ENCODE results near the gene ADAMTS17. TPM values are rescaled to one million over a fixed set of nuclear protein-coding genes. Genes with fewer than 3 reads are reported as not detected.

ADAMTS17 gene
- total and polyA plus RNA-seq, 3 donors from 2014 or later: 6.8 to 17.8 (median 12.4) TPM

DNA sequence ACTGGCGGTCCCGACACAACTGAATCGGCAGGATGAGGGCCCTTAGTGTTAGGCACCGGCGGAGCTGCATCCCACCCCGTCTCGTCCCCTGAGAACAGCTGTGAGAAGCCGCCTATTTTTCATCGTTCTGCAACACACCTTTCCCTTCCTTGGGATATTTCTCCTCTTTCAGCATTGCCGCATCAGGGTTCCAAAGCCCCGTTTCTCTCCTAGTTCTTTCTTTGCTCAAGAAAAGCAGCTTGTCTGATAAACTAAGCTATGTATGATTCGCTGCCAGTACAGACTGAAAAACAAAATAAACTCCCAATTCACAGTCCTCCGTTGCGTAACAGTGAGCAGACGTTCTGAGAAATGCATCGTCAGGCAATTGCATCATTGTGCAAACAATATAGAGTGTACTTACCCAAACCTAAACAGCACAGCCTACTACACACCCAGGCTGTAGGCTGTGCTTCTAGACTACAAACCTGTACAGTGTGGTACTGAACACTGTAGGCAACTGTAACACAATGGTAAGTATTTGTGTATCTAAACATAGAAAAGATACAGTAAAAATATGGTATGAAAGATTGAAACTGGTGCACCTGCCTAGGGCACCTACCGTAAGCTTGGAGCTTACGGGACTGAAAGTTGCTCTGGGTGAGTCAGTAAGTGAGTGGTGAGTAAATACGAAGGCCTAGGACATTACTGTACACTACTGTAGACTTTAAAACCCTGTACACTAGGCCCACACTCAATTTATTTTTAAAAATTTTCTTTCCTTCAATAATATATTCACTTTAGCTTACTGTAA lies 8.9 kb upstream of the ADAMTS17 start:
- H3K4me3 ChIP-seq: peak overlapping the region; percentile 73 to 81
- peaks cover 5% of the 10 kb centered on the region for H3K4me1 ChIP-seq
- intact Hi-C loops (cut with DNase I; ENCODE audit: low total_unique reads): no loop called here
- DNase-seq: no peak
- WGBS, 2 donors: 32 to 33% methylated on average over 19 of the region's 19 CpGs
- no peaks in the 10 kb centered on the region for H3K36me3 ChIP-seq (ENCODE audit: low read depth, missing control alignments)
- TF ChIP-seq, protein P1, sequence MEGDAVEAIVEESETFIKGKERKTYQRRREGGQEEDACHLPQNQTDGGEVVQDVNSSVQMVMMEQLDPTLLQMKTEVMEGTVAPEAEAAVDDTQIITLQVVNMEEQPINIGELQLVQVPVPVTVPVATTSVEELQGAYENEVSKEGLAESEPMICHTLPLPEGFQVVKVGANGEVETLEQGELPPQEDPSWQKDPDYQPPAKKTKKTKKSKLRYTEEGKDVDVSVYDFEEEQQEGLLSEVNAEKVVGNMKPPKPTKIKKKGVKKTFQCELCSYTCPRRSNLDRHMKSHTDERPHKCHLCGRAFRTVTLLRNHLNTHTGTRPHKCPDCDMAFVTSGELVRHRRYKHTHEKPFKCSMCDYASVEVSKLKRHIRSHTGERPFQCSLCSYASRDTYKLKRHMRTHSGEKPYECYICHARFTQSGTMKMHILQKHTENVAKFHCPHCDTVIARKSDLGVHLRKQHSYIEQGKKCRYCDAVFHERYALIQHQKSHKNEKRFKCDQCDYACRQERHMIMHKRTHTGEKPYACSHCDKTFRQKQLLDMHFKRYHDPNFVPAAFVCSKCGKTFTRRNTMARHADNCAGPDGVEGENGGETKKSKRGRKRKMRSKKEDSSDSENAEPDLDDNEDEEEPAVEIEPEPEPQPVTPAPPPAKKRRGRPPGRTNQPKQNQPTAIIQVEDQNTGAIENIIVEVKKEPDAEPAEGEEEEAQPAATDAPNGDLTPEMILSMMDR (IDR thresholded peaks at IDR 0.05): no peak
- TF ChIP-seq POLR2A (IDR thresholded peaks at IDR 0.05): no peak
- H3K27ac ChIP-seq: peak overlapping the region; percentile 84 to 90
- H3K27me3 ChIP-seq: no peaks in the 10 kb centered on the region
- no peaks in the 10 kb centered on the region for H3K9me3 ChIP-seq

DNA sequence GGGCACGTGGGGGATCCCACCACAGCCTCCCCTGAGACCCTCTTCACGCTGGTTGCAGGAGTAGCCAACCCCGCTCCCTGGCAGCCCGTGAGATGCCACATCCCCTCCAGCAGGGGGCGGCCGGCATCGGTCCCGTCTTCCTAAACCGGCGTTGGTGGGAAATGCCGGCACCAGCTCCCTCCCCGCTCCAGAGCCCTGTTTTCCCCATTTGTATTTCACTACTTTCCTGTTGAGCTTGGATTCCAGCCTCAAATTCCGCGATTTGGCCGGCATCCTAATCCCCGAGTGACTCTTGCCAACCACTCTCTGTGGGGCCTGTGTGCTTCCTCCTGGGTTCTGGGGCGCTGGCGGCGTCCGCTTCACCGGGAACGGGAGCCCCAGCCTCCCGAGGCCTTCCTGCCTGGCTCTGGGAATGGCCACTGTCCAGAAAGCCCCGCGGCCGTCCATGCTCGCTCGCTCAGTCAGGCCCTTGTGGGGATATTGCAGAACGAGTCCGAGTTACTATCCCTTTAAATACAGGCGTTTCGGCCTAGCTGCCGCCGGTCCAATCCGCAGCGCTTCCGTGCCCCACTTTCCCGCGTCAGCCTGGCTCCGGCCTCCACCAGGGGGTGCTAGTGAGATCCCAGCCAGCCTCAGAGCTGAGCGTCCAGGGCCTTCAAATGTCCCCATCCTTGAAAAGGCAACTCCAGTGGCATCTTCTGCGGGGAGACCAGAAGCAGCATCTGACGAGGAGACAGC lies 8.1 kb upstream of the ADAMTS17 start:
- TF ChIP-seq, protein P1 (IDR thresholded peaks at IDR 0.05): peak; percentile 85 to 97 (median 91)
- no peak for TF ChIP-seq POLR2A (IDR thresholded peaks at IDR 0.05)
- intact Hi-C loops (cut with DNase I; ENCODE audit: low total_unique reads): loop anchor here (10.0 kb wide), 1 partner anchor 225 kb away; no protein-coding TSS in a partner anchor
- 1% methylated on average over 23 to 43 of the region's 43 CpGs for WGBS, 2 donors

DNA sequence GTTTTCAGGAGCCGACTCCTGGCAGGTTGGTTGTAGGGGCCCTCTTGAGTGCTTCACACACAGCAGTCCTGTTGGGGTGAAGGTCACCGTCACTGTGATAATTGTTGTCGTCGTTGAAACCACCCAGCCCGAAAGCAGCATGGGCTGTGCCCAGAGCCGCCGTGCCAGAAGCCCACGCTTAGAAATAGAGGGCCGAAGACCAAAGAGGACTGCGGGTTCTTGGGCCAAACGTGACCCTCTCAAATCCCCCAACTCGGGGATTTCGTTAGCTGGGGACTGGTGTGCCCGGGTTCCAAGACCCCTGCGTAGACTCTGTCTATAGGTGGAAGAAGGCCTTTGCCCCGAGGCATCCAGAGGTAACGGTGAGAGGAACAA lies 7.5 kb upstream of the ADAMTS17 start:
- H3K4me1 ChIP-seq: peaks cover 5% of the 10 kb centered on the region
- DNase-seq: no peak
- no peaks in the 10 kb centered on the region for H3K36me3 ChIP-seq (ENCODE audit: low read depth, missing control alignments)
- H3K27ac ChIP-seq: peak overlapping the region; percentile 84 to 90
- no peak for TF ChIP-seq POLR2A (IDR thresholded peaks at IDR 0.05)
- TF ChIP-seq, protein P1 (IDR thresholded peaks at IDR 0.05): no peak
- intact Hi-C loops (cut with DNase I; ENCODE audit: low total_unique reads): loop anchor here (10.0 kb wide), 1 partner anchor 225 kb away; no protein-coding TSS in a partner anchor
- H3K27me3 ChIP-seq: no peaks in the 10 kb centered on the region
- H3K9me3 ChIP-seq: no peaks in the 10 kb centered on the region
- peak overlapping the region; percentile 73 to 81 for H3K4me3 ChIP-seq
- 19 to 52% methylated on average over 10 to 17 of the region's 17 CpGs for WGBS, 2 donors

More for the DNA sequence above, 8.1 kb upstream of the ADAMTS17 start:
- H3K4me3 ChIP-seq: peak overlapping the region; percentile 73 to 81
- H3K36me3 ChIP-seq (ENCODE audit: low read depth, missing control alignments): no peaks in the 10 kb centered on the region
- no peaks in the 10 kb centered on the region for H3K9me3 ChIP-seq
- H3K27me3 ChIP-seq: no peaks in the 10 kb centered on the region
- peak; percentile 95 for DNase-seq
- peaks cover 5% of the 10 kb centered on the region for H3K4me1 ChIP-seq
- peak overlapping the region; percentile 84 to 90 for H3K27ac ChIP-seq

DNA sequence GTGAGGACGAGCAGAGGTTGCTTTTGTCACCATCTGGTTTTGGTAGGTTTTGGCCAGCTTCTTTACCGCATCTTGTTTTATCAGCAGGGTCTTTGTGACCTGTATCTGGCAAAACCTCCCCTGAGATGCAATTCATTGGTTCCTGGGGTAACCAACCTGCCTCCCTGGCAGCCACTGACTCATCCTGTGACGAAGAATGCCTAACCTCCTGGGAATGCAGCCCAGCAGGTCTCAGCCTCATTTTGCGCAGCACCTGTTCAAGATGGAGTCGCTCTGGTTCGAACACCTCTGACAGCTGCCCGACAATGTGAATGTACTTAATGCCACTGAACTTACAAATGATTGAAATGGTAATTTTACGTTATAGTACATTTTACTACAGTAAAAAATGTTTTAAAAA lies 6.8 kb upstream of the ADAMTS17 start:
- intact Hi-C loops (cut with DNase I; ENCODE audit: low total_unique reads): loop anchor here (10.0 kb wide), 1 partner anchor 226 kb away; no protein-coding TSS in a partner anchor
- Histone ChIP-seq H3K27me3 (no peaks in the 10 kb centered on the region), H3K27ac (no peak overlapping the region), H3K9me3 (no peaks in the 10 kb centered on the region), H3K4me3 (no peak overlapping the region), H3K36me3 (ENCODE audit: low read depth, missing control alignments) (no peaks in the 10 kb centered on the region), H3K4me1 (peaks cover 5% of the 10 kb centered on the region)
- TF ChIP-seq, protein P1 (IDR thresholded peaks at IDR 0.05): no peak
- TF ChIP-seq POLR2A (IDR thresholded peaks at IDR 0.05): no peak
- 64 to 82% methylated on average over 8 of the region's 8 CpGs for WGBS, 2 donors
- DNase-seq: no peak

Data from testis (tissue), 3 donors.